ENCODE measurements around the gene PRSS2. TPM values are rescaled to one million over a fixed set of nuclear protein-coding genes. Genes with fewer than 3 reads are reported as not detected.

Gene PRSS2
- total and polyA plus RNA-seq, 2 donors from 2014 or later, result not detected

DNA sequence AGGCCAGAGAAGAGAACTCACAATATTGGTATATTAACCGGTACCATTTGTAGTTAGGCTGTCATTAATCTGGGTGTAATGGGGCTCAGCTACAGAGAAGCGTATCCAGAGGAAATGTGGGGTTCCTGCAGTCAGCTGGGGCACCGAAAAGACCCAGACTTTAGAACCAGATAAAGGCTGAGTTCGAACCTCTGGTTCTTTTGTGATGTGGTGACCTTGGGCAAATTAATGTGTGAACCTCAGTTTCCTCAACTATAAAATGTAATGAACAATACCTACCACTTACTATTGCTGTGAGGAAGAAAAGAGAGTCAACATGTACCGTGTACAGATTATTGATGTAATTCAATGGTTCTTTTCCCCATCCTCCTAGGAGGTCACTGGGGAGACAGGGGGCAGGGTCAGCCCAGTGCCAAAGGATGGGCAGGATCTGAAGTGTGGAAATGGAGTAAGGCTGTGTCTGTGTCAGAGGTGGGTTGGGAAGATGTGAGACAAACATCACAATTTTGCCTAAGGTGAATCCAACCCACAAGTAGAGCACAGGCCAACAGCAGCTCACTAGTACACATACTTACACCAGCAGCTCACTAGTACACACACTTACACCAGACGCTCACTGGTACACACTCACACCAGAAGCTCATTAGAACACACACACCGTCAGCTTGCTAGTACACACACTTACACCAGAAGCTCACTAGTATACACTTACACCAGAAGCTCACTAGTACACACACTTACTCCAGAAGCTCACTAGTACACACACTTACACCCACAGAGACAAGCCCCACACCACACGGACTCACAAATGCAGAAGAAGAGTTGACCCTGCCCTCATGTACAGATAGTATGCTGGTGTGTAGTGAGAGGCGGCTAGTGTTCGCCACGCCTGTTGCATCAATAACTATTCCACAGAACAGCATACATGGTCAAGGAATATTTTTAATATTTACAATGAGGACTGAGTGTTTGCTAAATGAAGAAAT is 28.0 kb downstream of the PRSS2 start:
- no peak overlapping the region for H3K9ac ChIP-seq (ENCODE audit: low read length in 3 of 3)
- peaks cover 24% of the 10 kb centered on the region for H3K27me3 ChIP-seq (ENCODE audit: control insufficient read depth, insufficient read depth, low read length)
- H3K27ac ChIP-seq (ENCODE audit: low read depth in 2 of 2, low read length in 2 of 2), result no peak overlapping the region
- H3K36me3 ChIP-seq (ENCODE audit: control insufficient read depth in 2 of 3, insufficient read depth in 3 of 3, low read length in 3 of 3), result no peaks in the 10 kb centered on the region
- H3K9me3 ChIP-seq (ENCODE audit: control insufficient read depth in 2 of 3, insufficient read depth in 1 of 3, low read length in 3 of 3), result no peaks in the 10 kb centered on the region
- H3K4me3 ChIP-seq (ENCODE audit: low read length in 3 of 3), result no peak overlapping the region
- peaks cover 0 to 6% (median 0%) of the 10 kb centered on the region in 3 donors for H3K4me1 ChIP-seq (ENCODE audit: control insufficient read depth in 2 of 3, insufficient read depth in 2 of 3, low read depth in 1 of 3, low read length in 3 of 3)
- FAIRE-seq (no peak), DNase-seq (no peak)
- TF ChIP-seq, protein P1, sequence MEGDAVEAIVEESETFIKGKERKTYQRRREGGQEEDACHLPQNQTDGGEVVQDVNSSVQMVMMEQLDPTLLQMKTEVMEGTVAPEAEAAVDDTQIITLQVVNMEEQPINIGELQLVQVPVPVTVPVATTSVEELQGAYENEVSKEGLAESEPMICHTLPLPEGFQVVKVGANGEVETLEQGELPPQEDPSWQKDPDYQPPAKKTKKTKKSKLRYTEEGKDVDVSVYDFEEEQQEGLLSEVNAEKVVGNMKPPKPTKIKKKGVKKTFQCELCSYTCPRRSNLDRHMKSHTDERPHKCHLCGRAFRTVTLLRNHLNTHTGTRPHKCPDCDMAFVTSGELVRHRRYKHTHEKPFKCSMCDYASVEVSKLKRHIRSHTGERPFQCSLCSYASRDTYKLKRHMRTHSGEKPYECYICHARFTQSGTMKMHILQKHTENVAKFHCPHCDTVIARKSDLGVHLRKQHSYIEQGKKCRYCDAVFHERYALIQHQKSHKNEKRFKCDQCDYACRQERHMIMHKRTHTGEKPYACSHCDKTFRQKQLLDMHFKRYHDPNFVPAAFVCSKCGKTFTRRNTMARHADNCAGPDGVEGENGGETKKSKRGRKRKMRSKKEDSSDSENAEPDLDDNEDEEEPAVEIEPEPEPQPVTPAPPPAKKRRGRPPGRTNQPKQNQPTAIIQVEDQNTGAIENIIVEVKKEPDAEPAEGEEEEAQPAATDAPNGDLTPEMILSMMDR (IDR thresholded peaks at IDR 0.05; ENCODE audit: borderline replicate concordance, extremely low read depth, insufficient read depth), result no peak
- intact Hi-C loops (cut with DNase I), result no loop called here

DNA sequence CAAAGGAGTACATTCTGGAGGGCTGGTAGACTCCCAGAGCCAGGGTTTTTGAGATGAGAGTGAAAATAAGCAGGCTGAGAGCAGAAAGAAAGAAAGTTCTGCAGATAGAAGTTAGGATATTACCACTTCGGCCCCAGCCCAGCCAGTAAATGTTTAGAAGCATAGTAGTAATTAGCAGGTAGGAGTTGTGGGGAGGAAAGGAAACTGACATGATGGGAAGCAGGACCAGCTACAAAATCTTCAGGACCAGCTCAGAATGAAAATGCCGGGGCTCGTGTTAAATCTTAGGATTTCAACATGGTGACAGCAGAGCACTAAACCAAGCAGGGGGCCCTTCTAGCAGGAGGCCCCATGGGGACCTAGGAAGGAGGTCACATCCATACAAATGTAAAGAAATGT is 28.7 kb downstream of the PRSS2 start:
- no peak for DNase-seq
- FAIRE-seq, result no peak
- Histone ChIP-seq H3K36me3 (ENCODE audit: control insufficient read depth in 2 of 3, insufficient read depth in 3 of 3, low read length in 3 of 3) (no peaks in the 10 kb centered on the region), H3K27me3 (ENCODE audit: control insufficient read depth, insufficient read depth, low read length) (peaks cover 24% of the 10 kb centered on the region), H3K9ac (ENCODE audit: low read length in 3 of 3) (no peak overlapping the region), H3K4me3 (ENCODE audit: low read length in 3 of 3) (no peak overlapping the region), H3K9me3 (ENCODE audit: control insufficient read depth in 2 of 3, insufficient read depth in 1 of 3, low read length in 3 of 3) (no peaks in the 10 kb centered on the region), H3K27ac (ENCODE audit: low read depth in 2 of 2, low read length in 2 of 2) (no peak overlapping the region), H3K4me1 (ENCODE audit: control insufficient read depth in 2 of 3, insufficient read depth in 2 of 3, low read depth in 1 of 3, low read length in 3 of 3) (peaks cover 0 to 6% (median 0%) of the 10 kb centered on the region in 3 donors)
- TF ChIP-seq, protein P1 (IDR thresholded peaks at IDR 0.05; ENCODE audit: borderline replicate concordance, extremely low read depth, insufficient read depth), result no peak
- intact Hi-C loops (cut with DNase I), result no loop called here

DNA sequence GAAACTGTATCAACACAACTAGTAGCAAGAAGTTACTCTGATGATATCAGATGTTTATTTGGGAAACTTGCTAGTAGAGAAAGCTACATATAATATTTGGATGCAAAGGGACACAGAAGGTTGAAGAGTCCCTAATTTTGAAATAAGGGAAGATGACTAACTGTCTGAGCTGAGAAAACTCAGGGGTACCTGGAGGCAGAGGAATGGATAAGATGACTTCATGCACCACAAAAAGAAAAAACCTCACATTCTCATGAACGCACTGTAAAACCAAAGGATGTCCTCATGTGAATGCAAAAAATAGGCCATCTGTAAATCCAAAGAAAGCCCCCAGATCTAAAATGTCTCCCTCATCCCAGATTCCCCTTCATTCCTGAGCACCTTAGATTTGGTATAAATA is 29.3 kb downstream of the PRSS2 start:
- no peak overlapping the region for H3K4me3 ChIP-seq (ENCODE audit: low read length in 3 of 3)
- TF ChIP-seq, protein P1 (IDR thresholded peaks at IDR 0.05; ENCODE audit: borderline replicate concordance, extremely low read depth, insufficient read depth), result no peak
- no peaks in the 10 kb centered on the region for H3K36me3 ChIP-seq (ENCODE audit: control insufficient read depth in 2 of 3, insufficient read depth in 3 of 3, low read length in 3 of 3)
- intact Hi-C loops (cut with DNase I), result no loop called here
- peaks cover 0 to 6% (median 0%) of the 10 kb centered on the region in 3 donors for H3K4me1 ChIP-seq (ENCODE audit: control insufficient read depth in 2 of 3, insufficient read depth in 2 of 3, low read depth in 1 of 3, low read length in 3 of 3)
- H3K27ac ChIP-seq (ENCODE audit: low read depth in 2 of 2, low read length in 2 of 2), result no peak overlapping the region
- H3K27me3 ChIP-seq (ENCODE audit: control insufficient read depth, insufficient read depth, low read length), result peaks cover 24% of the 10 kb centered on the region
- FAIRE-seq (no peak), DNase-seq (no peak)
- H3K9me3 ChIP-seq (ENCODE audit: control insufficient read depth in 2 of 3, insufficient read depth in 1 of 3, low read length in 3 of 3), result no peaks in the 10 kb centered on the region
- H3K9ac ChIP-seq (ENCODE audit: low read length in 3 of 3), result no peak overlapping the region
